Measurements from ENCODE around the gene CLMN. TPM values are rescaled to one million over a fixed set of nuclear protein-coding genes. Genes with fewer than 3 reads are reported as not detected.

CLMN gene
- total and polyA plus RNA-seq, 2 of the 8 experiments (the other 6 are each of a cell fraction or from before 2014, with no cell fraction given): 1.6 to 8.2 TPM

GRCh38 chr14:95274874-95275273, 44.8 kb downstream of the CLMN start:
- Histone ChIP-seq H2BK12ac (ENCODE audit: low read depth, low read length) (no peak overlapping the region), H3K79me1 (ENCODE audit: low read depth, low read length) (no peaks in the 10 kb centered on the region), H3K9ac (replicated peaks in 1 of 4; ENCODE audit: extremely low read depth in 1 of 4, low read depth in 3 of 4, low read length in 3 of 4) (no peak overlapping the region), H4K8ac (ENCODE audit: extremely low read depth, insufficient read depth, low read length) (no peak overlapping the region), H3K4me3 (ENCODE audit: extremely low read depth in 1 of 4, insufficient read depth in 2 of 4, low read depth in 3 of 4, low read length in 4 of 4) (no peak overlapping the region), H3K18ac (ENCODE audit: extremely low read depth, low read length) (no peak overlapping the region), H3K23ac (ENCODE audit: insufficient read length) (no peak overlapping the region), H2BK120ac (replicated peaks; ENCODE audit: low read depth, low read length) (no peak overlapping the region), H3K14ac (ENCODE audit: insufficient read length) (no peak overlapping the region), H2BK20ac (ENCODE audit: low read length) (no peak overlapping the region), H3K79me2 (ENCODE audit: control insufficient read depth in 1 of 2, insufficient read depth in 2 of 2, low read length in 2 of 2) (no peaks in the 10 kb centered on the region), H2BK5ac (ENCODE audit: low read depth, low read length) (no peak overlapping the region), H3K23me2 (ENCODE audit: low read depth, low read length) (no peaks in the 10 kb centered on the region), H4K91ac (replicated peaks; ENCODE audit: insufficient read length, low read length) (no peak overlapping the region), H3K9me3 (ENCODE audit: insufficient read depth in 2 of 2, low read depth in 1 of 2, low read length in 1 of 2) (no peaks in the 10 kb centered on the region; a peak in 1 of 4 replicates), H3K4ac (replicated peaks; ENCODE audit: insufficient read length, low read depth, low read length) (no peak overlapping the region), H4K5ac (ENCODE audit: insufficient read length, low read depth, low read length) (no peak overlapping the region), H3K27ac (ENCODE audit: low read depth, low read length) (no peak overlapping the region), H3K56ac (replicated peaks; ENCODE audit: insufficient read length, low read depth, low read length) (no peak overlapping the region), H3K4me1 (replicated peaks in 1 of 4; ENCODE audit: control insufficient read depth in 3 of 4, insufficient read depth in 4 of 4, low read length in 3 of 4) (peaks cover 0 to 4% (median 0%) of the 10 kb centered on the region in 4 experiments; a peak in 2 of 7 replicates), H2AK5ac (ENCODE audit: low read depth, low read length) (no peak overlapping the region), H3K36me3 (ENCODE audit: control insufficient read depth in 2 of 4, insufficient read depth in 4 of 4, low read length in 3 of 4) (no peaks in the 10 kb centered on the region), H2AFZ (ENCODE audit: low read length) (no peak overlapping the region), H2BK15ac (ENCODE audit: low read length) (no peak overlapping the region), H4K20me1 (replicated peaks in 1 of 2; ENCODE audit: control insufficient read depth in 1 of 2, insufficient read depth in 2 of 2, low read length in 2 of 2) (no peaks in the 10 kb centered on the region), H3K27me3 (replicated peaks in 1 of 4; ENCODE audit: control insufficient read depth in 3 of 4, extremely low read depth in 1 of 4, insufficient read depth in 3 of 4, low read length in 3 of 4) (no peaks in the 10 kb centered on the region), H3K4me2 (ENCODE audit: insufficient read depth in 1 of 2, low read depth in 2 of 2, low read length in 2 of 2) (no peak overlapping the region)
- TF ChIP-seq RFX5 (IDR thresholded peaks at IDR 0.05; ENCODE audit: borderline replicate concordance, low read depth, low read length) (no peak), RAD21 (IDR thresholded peaks at IDR 0.05 in 1 of 2, conservative IDR thresholded peaks at IDR 0.05 in 1 of 2; ENCODE audit: low read depth in 2 of 2, low read length in 2 of 2) (no peak), MAFK (IDR thresholded peaks at IDR 0.05; ENCODE audit: low read depth, low read length) (no peak), CHD1 (IDR thresholded peaks at IDR 0.05; ENCODE audit: low read depth, low read length) (no peak), SAP30 (IDR thresholded peaks at IDR 0.05; ENCODE audit: insufficient read depth, insufficient replicate concordance, low read length) (no peak)
- ChIA-PET POLR2A (ENCODE audit: partially characterized antibody) (no interaction called here), CTCF (ENCODE audit: partially characterized antibody) (no interaction called here)
- FAIRE-seq (no peak), DNase-seq (ENCODE audit: low read depth in 1 of 2, low spot score in 2 of 2) (no peak)
- 94% methylated on average over 5 of the region's 6 CpGs; no CpG with 5 or more reads in 1 of the 2 experiments for WGBS, 2 experiments (ENCODE audit: extremely low coverage in 1 of 2, insufficient coverage in 1 of 2, insufficient read length in 1 of 2, insufficient replicate concordance in 2 of 2, low coverage in 1 of 2, low lambda C conversion rate in 2 of 2, missing lambda C conversion rate in 1 of 2)

Data from H1 (cell line).